ENCODE measurements around the gene CAPZA1. TPM values are rescaled to one million over a fixed set of nuclear protein-coding genes. Genes with fewer than 3 reads are reported as not detected.

CAPZA1 gene
- total and polyA plus RNA-seq, 2 donors (not counting 1 experiment from before 2014, with no cell fraction given): 201 to 262 TPM

DNA sequence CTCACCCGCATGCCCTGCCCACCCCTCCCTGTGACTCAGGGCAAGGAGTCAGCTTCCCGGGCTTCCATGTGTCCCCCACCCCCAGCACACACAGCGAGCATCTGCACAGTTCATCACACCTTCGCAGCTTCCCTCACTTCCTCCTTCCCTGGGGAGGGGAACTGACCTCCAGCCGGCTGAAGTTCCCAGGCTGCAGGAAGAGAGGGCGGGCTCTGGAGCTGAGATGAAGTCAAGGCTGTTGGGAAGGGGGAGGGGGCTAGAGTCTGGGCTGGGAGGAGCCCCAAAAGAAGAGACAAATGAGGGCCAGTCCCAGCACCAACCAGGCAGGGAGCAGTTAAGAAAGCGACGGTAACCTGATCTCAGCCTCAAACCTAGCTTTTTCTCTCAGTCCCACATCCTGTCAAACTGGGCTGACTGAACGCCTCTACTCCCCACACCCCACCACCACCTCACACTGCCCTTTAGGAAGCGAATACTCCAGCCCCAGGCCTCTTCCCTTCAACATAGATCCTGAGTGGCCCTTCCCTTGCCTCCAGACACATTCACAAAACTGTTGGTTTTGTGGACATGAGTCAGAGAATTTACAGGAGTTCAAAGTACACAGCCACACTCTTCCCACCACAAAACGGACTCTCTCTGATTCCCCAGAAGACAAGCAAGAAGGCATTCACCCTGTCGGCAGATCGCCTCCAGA is 85.4 kb downstream of the CAPZA1 start:
- no peaks in the 10 kb centered on the region for H4K20me1 ChIP-seq (ENCODE audit: control insufficient read depth, extremely low read depth, insufficient read depth, low read length)
- no peaks in the 10 kb centered on the region for H3K27me3 ChIP-seq (ENCODE audit: control insufficient read depth, insufficient read depth, low read length)
- peak overlapping the region; percentile 74 to 97 (median 81) for H3K4me3 ChIP-seq (replicated peaks in 1 of 4; ENCODE audit: control extremely low read depth in 1 of 4, insufficient read depth in 1 of 4, low read depth in 3 of 4, low read length in 4 of 4)
- peak; percentile 95 to 96 for DNase-seq (ENCODE audit: low read depth in 2 of 2)
- no peak overlapping the region for H2AFZ ChIP-seq (ENCODE audit: low read length)
- peaks cover 38% of the 10 kb centered on the region for H3K4me1 ChIP-seq (ENCODE audit: control insufficient read depth, extremely low read depth, insufficient read depth, low read length)
- TF ChIP-seq, protein P1, sequence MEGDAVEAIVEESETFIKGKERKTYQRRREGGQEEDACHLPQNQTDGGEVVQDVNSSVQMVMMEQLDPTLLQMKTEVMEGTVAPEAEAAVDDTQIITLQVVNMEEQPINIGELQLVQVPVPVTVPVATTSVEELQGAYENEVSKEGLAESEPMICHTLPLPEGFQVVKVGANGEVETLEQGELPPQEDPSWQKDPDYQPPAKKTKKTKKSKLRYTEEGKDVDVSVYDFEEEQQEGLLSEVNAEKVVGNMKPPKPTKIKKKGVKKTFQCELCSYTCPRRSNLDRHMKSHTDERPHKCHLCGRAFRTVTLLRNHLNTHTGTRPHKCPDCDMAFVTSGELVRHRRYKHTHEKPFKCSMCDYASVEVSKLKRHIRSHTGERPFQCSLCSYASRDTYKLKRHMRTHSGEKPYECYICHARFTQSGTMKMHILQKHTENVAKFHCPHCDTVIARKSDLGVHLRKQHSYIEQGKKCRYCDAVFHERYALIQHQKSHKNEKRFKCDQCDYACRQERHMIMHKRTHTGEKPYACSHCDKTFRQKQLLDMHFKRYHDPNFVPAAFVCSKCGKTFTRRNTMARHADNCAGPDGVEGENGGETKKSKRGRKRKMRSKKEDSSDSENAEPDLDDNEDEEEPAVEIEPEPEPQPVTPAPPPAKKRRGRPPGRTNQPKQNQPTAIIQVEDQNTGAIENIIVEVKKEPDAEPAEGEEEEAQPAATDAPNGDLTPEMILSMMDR (conservative IDR thresholded peaks at IDR 0.05 in 1 of 2, IDR thresholded peaks at IDR 0.05 in 1 of 2; ENCODE audit: low read depth in 1 of 2, low read length in 2 of 2): no peak
- no peak for TF ChIP-seq EZH2 (IDR thresholded peaks at IDR 0.05; ENCODE audit: low read length, missing control alignments)
- H3K9ac ChIP-seq (ENCODE audit: insufficient read depth, low read length): peak overlapping the region; percentile 72
- H3K4me2 ChIP-seq (ENCODE audit: extremely low read depth, insufficient read depth, low read length): peak overlapping the region; percentile 86
- H3K9me3 ChIP-seq (ENCODE audit: control insufficient read depth, insufficient read depth, low read depth, low read length): no peaks in the 10 kb centered on the region
- peaks cover 42% of the 10 kb centered on the region for H3K79me2 ChIP-seq (ENCODE audit: control insufficient read depth, insufficient read depth, low read length)
- H3K36me3 ChIP-seq (ENCODE audit: control insufficient read depth, insufficient read depth, low read length): peaks cover 22% of the 10 kb centered on the region
- H3K27ac ChIP-seq (ENCODE audit: insufficient read depth, low read length): peak overlapping the region; percentile 92

DNA sequence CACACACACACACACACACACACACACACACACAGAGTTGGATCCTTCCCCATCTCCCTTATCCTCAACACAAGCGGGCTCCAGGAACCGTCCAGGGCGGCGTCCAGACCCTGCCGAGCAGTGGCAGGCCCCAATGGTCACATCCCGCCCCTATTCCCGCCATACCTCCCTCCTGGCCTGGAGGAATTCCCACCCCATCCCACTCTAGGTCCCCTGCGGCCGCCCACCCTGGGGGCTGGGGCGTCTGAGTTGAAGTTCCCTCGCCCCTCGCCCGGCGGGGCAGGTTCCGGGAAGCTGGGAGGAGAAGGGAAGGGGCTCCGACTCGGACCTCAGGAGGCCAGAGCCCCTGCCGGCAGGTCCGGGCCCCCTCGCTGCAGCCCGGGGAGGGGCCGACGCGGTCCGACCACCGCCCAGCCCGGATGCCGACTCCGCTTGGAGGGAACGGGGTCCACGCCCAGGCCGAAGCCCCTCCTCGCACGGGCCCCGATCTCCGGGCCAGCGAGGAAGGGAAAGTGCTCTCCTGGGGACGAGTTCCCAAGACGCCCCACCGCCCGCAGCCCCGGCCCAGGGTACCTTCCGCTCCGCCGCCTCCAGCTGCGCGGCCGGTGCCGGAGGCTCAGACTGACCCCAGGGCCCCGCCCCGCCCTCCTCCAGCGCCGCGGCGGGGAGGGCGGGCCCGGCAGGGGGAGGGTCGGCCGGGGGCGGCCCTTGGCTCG is 87.0 kb downstream of the CAPZA1 start, which contains the start of gene RHOC:
Gene RHOC (minus strand): TSS at position 623 of the 716 bp plus-strand sequence. CDS start 3,328 bp downstream, outside the sequence.
- Histone ChIP-seq H3K36me3 (ENCODE audit: control insufficient read depth, insufficient read depth, low read length) (peaks cover 18% of the 10 kb centered on the region), H4K20me1 (ENCODE audit: control insufficient read depth, extremely low read depth, insufficient read depth, low read length) (no peaks in the 10 kb centered on the region), H2AFZ (ENCODE audit: low read length) (peak within 1 kb of the TSS; percentile 85), H3K79me2 (ENCODE audit: control insufficient read depth, insufficient read depth, low read length) (peaks cover 42% of the 10 kb centered on the region), H3K27ac (ENCODE audit: insufficient read depth, low read length) (peak within 1 kb of the TSS; percentile 92), H3K4me2 (ENCODE audit: extremely low read depth, insufficient read depth, low read length) (peak within 1 kb of the TSS; percentile 94), H3K4me3 (replicated peaks in 1 of 4; ENCODE audit: control extremely low read depth in 1 of 4, insufficient read depth in 1 of 4, low read depth in 3 of 4, low read length in 4 of 4) (peak within 1 kb of the TSS; percentile 74 to 97 (median 81)), H3K4me1 (ENCODE audit: control insufficient read depth, extremely low read depth, insufficient read depth, low read length) (peaks cover 23% of the 10 kb centered on the region), H3K27me3 (ENCODE audit: control insufficient read depth, insufficient read depth, low read length) (peaks cover 3% of the 10 kb centered on the region), H3K9me3 (ENCODE audit: control insufficient read depth, insufficient read depth, low read depth, low read length) (no peaks in the 10 kb centered on the region), H3K9ac (ENCODE audit: insufficient read depth, low read length) (peak within 1 kb of the TSS; percentile 91)
- peak; percentile 29 to 47 for DNase-seq (ENCODE audit: low read depth in 2 of 2)
- TF ChIP-seq EZH2 (IDR thresholded peaks at IDR 0.05; ENCODE audit: low read length, missing control alignments): no peak

DNA sequence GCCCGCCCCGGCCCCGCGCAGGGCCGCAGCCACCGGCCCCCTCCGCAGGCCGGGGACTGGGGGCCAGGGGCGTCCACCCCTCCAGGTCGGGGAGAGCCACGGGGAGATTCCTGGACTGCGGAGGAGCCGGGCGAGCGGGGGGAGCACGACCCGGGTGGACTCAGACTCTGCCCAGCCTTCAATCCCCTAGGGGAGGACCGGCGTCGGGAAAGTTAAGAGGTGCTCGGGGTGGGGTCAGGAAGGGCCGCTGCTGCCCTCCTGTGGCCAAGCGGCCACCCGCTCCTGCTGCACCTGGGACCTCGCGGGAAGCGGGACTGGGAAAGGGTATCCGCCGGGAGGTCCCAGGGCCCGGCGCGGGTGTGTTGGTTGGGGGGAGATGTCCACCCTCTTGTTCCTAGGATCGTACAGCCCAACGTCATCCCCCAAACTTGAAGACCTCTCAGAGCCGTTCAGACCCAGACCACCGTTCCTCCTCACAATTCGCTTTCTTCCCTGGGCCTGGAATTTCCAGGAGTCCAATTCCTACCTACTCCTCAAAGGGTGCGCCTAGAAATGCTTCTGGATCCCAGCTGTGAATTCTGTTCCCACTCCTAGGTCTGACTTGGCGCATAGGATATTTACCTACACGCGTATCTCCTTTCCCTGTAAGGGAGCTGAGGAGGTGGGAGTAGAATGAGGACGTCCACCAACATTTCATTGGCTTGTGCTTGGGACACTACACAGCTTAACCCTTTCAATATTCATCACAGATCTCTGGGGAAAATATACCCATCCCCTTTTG is 87.8 kb downstream of the CAPZA1 start:
- H3K9ac ChIP-seq (ENCODE audit: insufficient read depth, low read length): peak overlapping the region; percentile 91
- H3K4me2 ChIP-seq (ENCODE audit: extremely low read depth, insufficient read depth, low read length): peak overlapping the region; percentile 94
- peak overlapping the region; percentile 85 for H2AFZ ChIP-seq (ENCODE audit: low read length)
- H3K79me2 ChIP-seq (ENCODE audit: control insufficient read depth, insufficient read depth, low read length): peaks cover 41% of the 10 kb centered on the region
- no peaks in the 10 kb centered on the region for H3K9me3 ChIP-seq (ENCODE audit: control insufficient read depth, insufficient read depth, low read depth, low read length)
- H3K4me3 ChIP-seq (replicated peaks in 1 of 4; ENCODE audit: control extremely low read depth in 1 of 4, insufficient read depth in 1 of 4, low read depth in 3 of 4, low read length in 4 of 4): peak overlapping the region; percentile 33 to 97 (median 64)
- H3K27ac ChIP-seq (ENCODE audit: insufficient read depth, low read length): no peak overlapping the region
- TF ChIP-seq, protein P1 (conservative IDR thresholded peaks at IDR 0.05 in 1 of 2, IDR thresholded peaks at IDR 0.05 in 1 of 2; ENCODE audit: low read depth in 1 of 2, low read length in 2 of 2): peak; percentile 78 to 81
- no peak for TF ChIP-seq EZH2 (IDR thresholded peaks at IDR 0.05; ENCODE audit: low read length, missing control alignments)
- DNase-seq (ENCODE audit: low read depth in 2 of 2): peak; percentile 85 to 89
- H4K20me1 ChIP-seq (ENCODE audit: control insufficient read depth, extremely low read depth, insufficient read depth, low read length): no peaks in the 10 kb centered on the region
- peaks cover 19% of the 10 kb centered on the region for H3K4me1 ChIP-seq (ENCODE audit: control insufficient read depth, extremely low read depth, insufficient read depth, low read length)
- H3K27me3 ChIP-seq (ENCODE audit: control insufficient read depth, insufficient read depth, low read length): peaks cover 3% of the 10 kb centered on the region
- peaks cover 13% of the 10 kb centered on the region for H3K36me3 ChIP-seq (ENCODE audit: control insufficient read depth, insufficient read depth, low read length)
